GM12875 (cell line): Measurements from ENCODE around the gene DSC3.
"Not testable (repeated sequence)": the region's sequence is repeated elsewhere in the genome, so short reads cannot be mapped to it uniquely, and the experiment has no call there.

ENCODE experiments used
- H3K4me3 ChIP-seq: one replicate; pipeline ENCODE4 v1.5.1; 2011; ENCODE audit warnings: low read depth, low read length, control low read depth
- TF ChIP-seq, protein P1 (sequence below): IDR thresholded peaks from 2 replicates; pipeline ENCODE4 v1.5.1; 2011; ENCODE audit warnings: low read depth, mild to moderate bottlenecking, control low read depth, inconsistent platforms, low read length, moderate library complexity, borderline replicate concordance; ENCODE audit not compliant: insufficient read depth

DSC3 gene

GRCh38 chr18:31043709-31044108 lies 1.2 kb upstream of the DSC3 start:
- H3K4me3 ChIP-seq = no peak overlapping the region
- TF ChIP-seq, protein P1, sequence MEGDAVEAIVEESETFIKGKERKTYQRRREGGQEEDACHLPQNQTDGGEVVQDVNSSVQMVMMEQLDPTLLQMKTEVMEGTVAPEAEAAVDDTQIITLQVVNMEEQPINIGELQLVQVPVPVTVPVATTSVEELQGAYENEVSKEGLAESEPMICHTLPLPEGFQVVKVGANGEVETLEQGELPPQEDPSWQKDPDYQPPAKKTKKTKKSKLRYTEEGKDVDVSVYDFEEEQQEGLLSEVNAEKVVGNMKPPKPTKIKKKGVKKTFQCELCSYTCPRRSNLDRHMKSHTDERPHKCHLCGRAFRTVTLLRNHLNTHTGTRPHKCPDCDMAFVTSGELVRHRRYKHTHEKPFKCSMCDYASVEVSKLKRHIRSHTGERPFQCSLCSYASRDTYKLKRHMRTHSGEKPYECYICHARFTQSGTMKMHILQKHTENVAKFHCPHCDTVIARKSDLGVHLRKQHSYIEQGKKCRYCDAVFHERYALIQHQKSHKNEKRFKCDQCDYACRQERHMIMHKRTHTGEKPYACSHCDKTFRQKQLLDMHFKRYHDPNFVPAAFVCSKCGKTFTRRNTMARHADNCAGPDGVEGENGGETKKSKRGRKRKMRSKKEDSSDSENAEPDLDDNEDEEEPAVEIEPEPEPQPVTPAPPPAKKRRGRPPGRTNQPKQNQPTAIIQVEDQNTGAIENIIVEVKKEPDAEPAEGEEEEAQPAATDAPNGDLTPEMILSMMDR = no peak

DNA sequence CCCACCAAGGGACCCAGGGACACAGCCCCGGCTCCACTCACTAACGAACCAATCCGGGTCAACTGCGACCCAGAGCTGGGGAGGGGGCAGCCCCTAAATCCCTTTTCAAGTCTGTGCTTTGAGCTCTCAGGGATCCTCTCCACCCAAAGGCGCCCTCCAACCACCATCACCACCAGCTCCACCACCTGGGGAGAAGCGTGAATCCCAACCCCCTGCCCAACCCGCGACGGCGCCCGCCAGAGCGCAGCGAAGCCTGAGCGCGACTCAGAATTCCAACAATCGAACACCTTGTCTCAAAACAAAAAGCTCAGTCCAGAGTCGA lies 497 bp downstream of the DSC3 start:
- TF ChIP-seq, protein P1 = no peak
- no peak overlapping the region for H3K4me3 ChIP-seq

GRCh38 chr18:31041271-31042083 lies 1.1 kb downstream of the DSC3 start:
- H3K4me3 ChIP-seq = no peak overlapping the region
- TF ChIP-seq, protein P1 = no peak

DNA sequence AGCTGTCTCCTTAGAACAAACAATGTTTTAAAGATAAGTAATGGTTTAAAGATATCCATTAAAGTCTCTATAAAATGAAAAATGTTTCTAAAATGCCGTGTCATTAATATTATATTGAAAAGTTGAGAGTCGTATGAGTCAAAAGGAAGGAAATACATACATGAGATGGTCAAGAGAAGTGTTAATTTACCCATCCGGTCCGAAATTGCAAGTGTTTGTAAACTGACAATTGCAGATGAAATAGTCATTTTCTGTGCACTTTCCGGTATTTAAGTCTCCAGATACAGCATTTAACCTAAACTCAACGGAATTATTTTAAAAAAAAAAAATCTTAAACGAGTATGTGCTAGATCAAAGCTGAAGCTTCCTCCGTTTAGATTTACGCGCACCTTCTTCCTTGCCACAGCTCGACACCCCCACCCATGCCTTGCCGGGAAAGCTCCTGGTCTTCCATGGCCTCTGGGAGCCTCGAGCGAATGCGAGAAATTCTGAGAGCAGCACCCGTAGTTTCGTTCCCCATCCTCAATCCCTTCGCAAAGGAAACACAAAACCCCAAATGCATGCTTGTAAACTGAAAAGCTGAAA lies 1.8 kb downstream of the DSC3 start:
- TF ChIP-seq, protein P1 = no peak
- H3K4me3 ChIP-seq = no peak overlapping the region

- TF ChIP-seq, protein P1 = no peak
- H3K4me3 ChIP-seq = no peak overlapping the region
Measured at GRCh38 chr18:31039426-31039825, 3.1 kb downstream of the DSC3 start.

DNA sequence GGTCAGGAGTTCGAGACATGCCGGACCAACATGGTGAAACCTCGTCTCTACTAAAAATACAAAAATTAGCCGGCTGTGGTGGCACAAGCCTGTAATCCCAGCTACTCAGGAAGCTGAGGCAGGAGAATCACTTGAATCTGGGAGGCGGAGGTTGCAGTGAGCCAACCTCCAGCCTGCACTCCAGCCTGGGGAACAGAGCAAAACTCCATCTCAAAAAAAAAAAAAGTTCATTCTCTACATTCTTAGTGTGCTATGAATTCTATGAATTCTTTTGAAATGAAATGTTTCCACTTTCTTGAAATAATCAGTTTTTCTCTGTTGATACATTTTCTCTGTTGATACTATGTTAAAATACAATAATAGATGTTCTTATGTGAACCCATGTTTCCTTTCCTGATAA lies 4.9 kb downstream of the DSC3 start:
- H3K4me3 ChIP-seq = not testable (repeated sequence)

- no peak overlapping the region for H3K4me3 ChIP-seq
Measured at GRCh38 chr18:31034541-31034940, 8.0 kb downstream of the DSC3 start.

More at GRCh38 chr18:31034541-31034940, 8.0 kb downstream of the DSC3 start:
- TF ChIP-seq, protein P1 = no peak
